Testis (tissue), 2 donors: ENCODE measurements around the gene RAP1GDS1.

Experiments used
- CTCF ChIP-seq, 3 experiments: fragments of 450-650 bp in 2 of 3; fragments of 200-600 bp in 1 of 3; sonication (generic) in 1 of 3; IDR thresholded peaks; one replicate each; pipeline ENCODE4 v1.5.1; 2016 to 2019; ENCODE audit warnings: antibody characterized with exemption in 3 of 3, mild to moderate bottlenecking in 2 of 3, moderate library complexity in 1 of 3
- POLR2A ChIP-seq: fragments of 450-650 bp; IDR thresholded peaks from one replicate; pipeline ENCODE4 v1.6.1; 2017; ENCODE audit warnings: antibody characterized with exemption, mild to moderate bottlenecking, moderate library complexity

- no peak for TF ChIP-seq CTCF (IDR thresholded peaks at IDR 0.05)
- TF ChIP-seq POLR2A, result no peak
Measured at GRCh38 chr4:98249831-98250230, 11.4 kb upstream of the RAP1GDS1 start.
